A549 (cell line): Measurements from ENCODE around the gene CARMIL3. TPM values are rescaled to one million over a fixed set of nuclear protein-coding genes. Genes with fewer than 3 reads are reported as not detected.

ENCODE experiments used
- ATAC-seq, 2 experiments: fragments of 200-7000 bp in 1 of 2; fragments of >200 bp in 1 of 2; cut with Nextera tagmentation in 1 of 2; cut with Tn5 transposase in 1 of 2; 3 replicates each; pipeline versions ENCODE4 v1.8.0 to v1.9.1; 2018 to 2020; ENCODE audit warnings: mild to moderate bottlenecking in 1 of 2, moderate library complexity in 1 of 2
- CTCF ChIA-PET: fragments of 300-600 bp; sonication (Branson Sonifier 250); formaldehyde crosslinking; extraction: SDS; loops from one replicate; lab custom pipeline; 2021; ENCODE audit warnings: antibody characterized with exemption, inconsistent platforms; lab: Yijun Ruan, JAX
- POLR2A ChIA-PET: fragments of 350-600 bp; formaldehyde crosslinking; extraction: SDS; loops from one replicate; lab custom pipeline; 2021; ENCODE audit warnings: antibody characterized with exemption, inconsistent platforms; lab: Yijun Ruan, JAX
- DNase-seq, 2 experiments: peaks; one replicate each; pipeline versions ENCODE4 v3.0.0 to v3.0.0-alpha.2; 2011 to 2016; ENCODE audit warnings: low read depth in 1 of 2, low spot score in 1 of 2
- FAIRE-seq: peaks from 2 replicates; lab custom pipeline; 2011; peaks lifted over from hg19 to GRCh38; lab: Jason Lieb, UNC
- H3K27ac ChIP-seq, 2 experiments: fragments of >200 bp; sonication (Bioruptor Twin); formaldehyde crosslinking; 3 replicates each; pipeline ENCODE4 v1.5.1; 2016 to 2017
- H3K4me1 ChIP-seq: fragments of >200 bp; sonication (Bioruptor Twin); formaldehyde crosslinking; 3 replicates; pipeline ENCODE4 v1.6.1; 2016
- H3K4me2 ChIP-seq: fragments of >200 bp; sonication (Bioruptor Twin); formaldehyde crosslinking; 3 replicates; pipeline ENCODE4 v1.6.1; 2016
- H3K4me3 ChIP-seq: fragments of >200 bp; sonication (Bioruptor Twin); formaldehyde crosslinking; 3 replicates; pipeline ENCODE4 v1.5.1; 2016
- H3K9me3 ChIP-seq: fragments of >200 bp; sonication (Bioruptor Twin); formaldehyde crosslinking; 3 replicates; pipeline ENCODE4 v1.6.1; 2016
- BHLHE40 ChIP-seq: IDR thresholded peaks from 2 replicates; pipeline ENCODE4 v1.6.1; 2012; ENCODE audit warnings: low read depth, low read length, inconsistent platforms
- CBX2 ChIP-seq: fragments of 200-600 bp; sonication (generic); IDR thresholded peaks from 2 replicates; pipeline ENCODE4 v1.6.1; 2016; ENCODE audit warnings: low read depth, mild to moderate bottlenecking, borderline replicate concordance
- EHF ChIP-seq: fragments of 250-450 bp; sonication (Bioruptor Pico); IDR thresholded peaks from 2 replicates; pipeline ENCODE4 v1.5.0; 2020; ENCODE audit warnings: mild to moderate bottlenecking
- EHMT2 ChIP-seq: fragments of 200-600 bp; sonication (generic); IDR thresholded peaks from 2 replicates; pipeline ENCODE4 v1.6.1; 2016; ENCODE audit warnings: antibody characterized with exemption, low read depth, mild to moderate bottlenecking, moderate library complexity
- ESRRA ChIP-seq: fragments of 150-350 bp; IDR thresholded peaks from 2 replicates; pipeline ENCODE4 v1.6.1; 2014; ENCODE audit warnings: mild to moderate bottlenecking, low read length, borderline replicate concordance
- GATA3 ChIP-seq: IDR thresholded peaks from 2 replicates; pipeline ENCODE4 v1.6.1; 2012; ENCODE audit warnings: borderline replicate concordance
- HES2 ChIP-seq: fragments of >200 bp; sonication (Bioruptor Twin); formaldehyde crosslinking; IDR thresholded peaks from 2 replicates; pipeline ENCODE4 v1.6.1; 2016
- HOXA7 ChIP-seq: fragments of 250-450 bp; sonication (Bioruptor Pico); IDR thresholded peaks from 2 replicates; pipeline ENCODE4 v1.5.0; 2020; ENCODE audit warnings: mild to moderate bottlenecking, moderate library complexity
- JUN ChIP-seq, 2 experiments: fragments of >200 bp; sonication (Bioruptor Twin); formaldehyde crosslinking; IDR thresholded peaks; 2 replicates in 1 of 2; 3 replicates in 1 of 2; pipeline ENCODE4 v1.6.1; 2016 to 2017
- PHF8 ChIP-seq: fragments of 200-600 bp; sonication (generic); IDR thresholded peaks from 2 replicates; pipeline ENCODE4 v1.6.1; 2016; ENCODE audit warnings: low read depth, mild to moderate bottlenecking, antibody characterized with exemption, moderate library complexity, borderline replicate concordance
- RCOR1 ChIP-seq: fragments of 150-350 bp; IDR thresholded peaks from 2 replicates; pipeline ENCODE4 v1.6.1; 2014; ENCODE audit warnings: antibody characterized with exemption, low read length, low read depth
- REST ChIP-seq: fragments of 200-600 bp; sonication (generic); IDR thresholded peaks from 2 replicates; pipeline ENCODE4 v1.6.1; 2016; ENCODE audit warnings: antibody characterized with exemption, mild to moderate bottlenecking, moderate library complexity
- RNF2 ChIP-seq: fragments of 200-600 bp; sonication (generic); IDR thresholded peaks from 2 replicates; pipeline ENCODE4 v1.6.1; 2016; ENCODE audit warnings: low read depth, mild to moderate bottlenecking, antibody characterized with exemption, moderate library complexity, borderline replicate concordance
- SREBF2 ChIP-seq: fragments of 450-650 bp; IDR thresholded peaks from 2 replicates; pipeline ENCODE4 v1.6.1; 2014; ENCODE audit warnings: mild to moderate bottlenecking, moderate library complexity
- TP53 ChIP-seq: fragments of 250-450 bp; sonication (Bioruptor Pico); IDR thresholded peaks from 2 replicates; pipeline ENCODE4 v1.5.0; 2021; ENCODE audit warnings: mild to moderate bottlenecking, moderate library complexity
- ZC3H11A ChIP-seq: fragments of 450-650 bp; IDR thresholded peaks from 2 replicates; pipeline ENCODE4 v1.6.1; 2014; ENCODE audit warnings: antibody characterized with exemption, mild to moderate bottlenecking
- ZNF302 ChIP-seq: fragments of 250-450 bp; sonication (Bioruptor Pico); IDR thresholded peaks from 2 replicates; pipeline ENCODE4 v1.9.0; 2021; ENCODE audit warnings: inconsistent platforms, mild to moderate bottlenecking, moderate library complexity
- ZSCAN20 ChIP-seq: fragments of 250-450 bp; sonication (Bioruptor Pico); IDR thresholded peaks from 2 replicates; pipeline ENCODE4 v1.8.0; 2022; ENCODE audit warnings: mild to moderate bottlenecking, moderate library complexity
- WGBS: methylation state at CpG from one replicate; pipeline ENCODE4 v1.1.6; 2017; ENCODE audit errors: missing lambda C conversion rate; 5-methylcytosine and 5-hydroxymethylcytosine counted together
- polyA plus RNA-seq, 4 experiments: library from polyadenylated mRNA; depleted of rRNA in 3 of 4; stranded (reverse); fragments of >200 nt; fragmentation: RNase III in 1 of 4; extraction: RNeasy Plus Mini Kit Qiagen cat#74134 plus additional on column Dnase treatment in 1 of 4; gene quantifications; 2 replicates in 3 of 4; 3 replicates in 1 of 4; pipeline ENCODE4 v1.2.3, GENCODE V29; 2011 to 2017

CARMIL3 gene
- polyA plus RNA-seq, 2 of the 4 experiments (the other 2 are of a cell fraction) = 0.45 to 0.98 TPM

- no peak for ATAC-seq
- no peak for DNase-seq
- Histone ChIP-seq H3K4me1 (peaks cover 10% of the 10 kb centered on the region; the same call in 2 of the 3 replicates), H3K9me3 (no peaks in the 10 kb centered on the region), H3K27ac (peak overlapping the region in 1 of 2 experiments; percentile 88; a peak in 2 of 6 replicates), H3K4me3 (peak overlapping the region; percentile 75), H3K4me2 (peak overlapping the region; percentile 91)
- FAIRE-seq = no peak
- no peak for TF ChIP-seq CBX2
- TF ChIP-seq REST = peak; percentile 62; the same call in 1 of the 2 replicates
- TF ChIP-seq EHF = no peak
- no peak for TF ChIP-seq EHMT2
- no peak for TF ChIP-seq ZC3H11A
- CTCF ChIA-PET = interaction anchor here (0.6 to 15.8 kb wide), 15 partner anchors 9 to 244 kb away, joined by 3 to 405 read pairs (median 5); partner anchors contain the start of genes IRF9 and PCK2
- 62% methylated on average over 20 of the region's 20 CpGs for WGBS
- POLR2A ChIA-PET = interaction anchor here (1.1 to 1.9 kb wide), 3 partner anchors 41 to 93 kb away, joined by 3 to 13 read pairs (median 10); partner anchors contain the start of genes DCAF11, NRL, PCK2 and PSME2
Measured at GRCh38 chr14:24052656-24053547, 1.1 kb downstream of the CARMIL3 start.

GRCh38 chr14:24053548-24054323, 1.9 kb downstream of the CARMIL3 start:
- no peak for ATAC-seq
- no peak for FAIRE-seq
- TF ChIP-seq ESRRA (no peak), TP53 (CRISPR knock-in tag) (no peak), RNF2 (no peak), JUN (IDR thresholded peaks at IDR 0.05) (no peak), BHLHE40 (no peak), ZSCAN20 (CRISPR knock-in tag) (no peak), HES2 (no peak), RCOR1 (no peak), PHF8 (no peak), HOXA7 (CRISPR knock-in tag) (no peak), ZNF302 (CRISPR knock-in tag) (no peak), SREBF2 (no peak), GATA3 (no peak)
- TF ChIP-seq, all 56 proteins: peak for 0
- CTCF ChIA-PET = interaction anchor here (0.6 to 15.8 kb wide), 8 partner anchors 11 to 243 kb away, joined by 3 to 405 read pairs (median 10); partner anchors contain the start of genes IRF9, PCK2 and PSME1
- no peak for DNase-seq
- Histone ChIP-seq H3K4me3 (no peak overlapping the region), H3K27ac (no peak overlapping the region), H3K9me3 (no peaks in the 10 kb centered on the region), H3K4me1 (peaks cover 10% of the 10 kb centered on the region; the same call in 2 of the 3 replicates), H3K4me2 (no peak overlapping the region)
- 44% methylated on average over 10 of the region's 10 CpGs for WGBS
- POLR2A ChIA-PET = interaction anchor here (0.7 to 1.6 kb wide), 3 partner anchors 40 to 189 kb away, joined by 3 to 9 read pairs (median 3); partner anchors contain the start of genes DCAF11, NRL, PCK2 and TINF2
